ENCODE results near the gene ENC1. TPM values are rescaled to one million over a fixed set of nuclear protein-coding genes. Genes with fewer than 3 reads are reported as not detected.

The ENC1 gene
- total RNA-seq, 4 donors from 2014 or later = 7.8 to 22.1 (median 12.9) TPM

- DNase-seq (ENCODE audit: low spot score) (no peak), ATAC-seq (ENCODE audit: low FRiP score) (no peak)
Observed at GRCh38 chr5:74608736-74609601, 31.6 kb downstream of the ENC1 start.

GRCh38 chr5:74605759-74606158 is 34.8 kb downstream of the ENC1 start:
- DNase-seq (ENCODE audit: low spot score) = no peak
- no peak for ATAC-seq (ENCODE audit: low FRiP score)
- no peak for TF ChIP-seq CTCF (IDR thresholded peaks at IDR 0.05)

More at GRCh38 chr5:74608736-74609601, 31.6 kb downstream of the ENC1 start:
- TF ChIP-seq CTCF (IDR thresholded peaks at IDR 0.05) = no peak

- no peak for DNase-seq (ENCODE audit: low spot score)
- no peak for TF ChIP-seq CTCF (IDR thresholded peaks at IDR 0.05)
- no peak for ATAC-seq (ENCODE audit: low FRiP score)
Observed at GRCh38 chr5:74603376-74603775, 37.2 kb downstream of the ENC1 start.

GRCh38 chr5:74599148-74599547 is 41.4 kb downstream of the ENC1 start:
- TF ChIP-seq CTCF (IDR thresholded peaks at IDR 0.05) = no peak
- ATAC-seq (ENCODE audit: low FRiP score) (no peak), DNase-seq (ENCODE audit: low spot score) (no peak)

- DNase-seq (ENCODE audit: low spot score) (no peak), ATAC-seq (ENCODE audit: low FRiP score) (no peak)
- no peak for TF ChIP-seq CTCF (IDR thresholded peaks at IDR 0.05)
Observed at GRCh38 chr5:74598731-74599130, 41.8 kb downstream of the ENC1 start.

GRCh38 chr5:74596927-74597326 is 43.6 kb downstream of the ENC1 start:
- TF ChIP-seq CTCF (IDR thresholded peaks at IDR 0.05) = no peak
- DNase-seq (ENCODE audit: low spot score) = no peak

More at GRCh38 chr5:74596927-74597326, 43.6 kb downstream of the ENC1 start:
- ATAC-seq (ENCODE audit: low FRiP score) = no peak
